Transverse colon (tissue), 4 donors: ENCODE results near the gene CCDC188. TPM values are rescaled to one million over a fixed set of nuclear protein-coding genes. Genes with fewer than 3 reads are reported as not detected.

Source experiments
- DNase-seq: peaks from one replicate; pipeline ENCODE4 v3.0.0-alpha.2; 2019
- H3K27ac ChIP-seq, 4 donors: fragments of 200-600 bp; sonication (generic); 2 replicates each; pipeline ENCODE4 v1.5.1; 2016 to 2018; ENCODE audit warnings: inconsistent platforms in 4 of 4
- H3K27me3 ChIP-seq: fragments of 200-600 bp; sonication (generic); 2 replicates; pipeline ENCODE4 v1.5.1; 2017; ENCODE audit warnings: inconsistent platforms
- H3K36me3 ChIP-seq, 4 donors: fragments of 200-600 bp; sonication (generic); 2 replicates each; pipeline ENCODE4 v1.5.1; 2017 to 2019; ENCODE audit warnings: inconsistent platforms in 4 of 4
- H3K4me1 ChIP-seq, 4 donors: fragments of 200-600 bp; sonication (generic); 2 replicates each; pipeline ENCODE4 v1.5.1; 2017 to 2020; ENCODE audit warnings: inconsistent platforms in 4 of 4
- H3K4me3 ChIP-seq, 4 donors: fragments of 200-600 bp; sonication (generic); 1 replicate in 1 of 4; 2 replicates in 3 of 4; pipeline versions ENCODE4 v1.5.1 to v1.6.1; 2017 to 2019; ENCODE audit warnings: inconsistent platforms in 4 of 4
- H3K9me3 ChIP-seq, 2 donors: fragments of 200-600 bp; sonication (generic); 2 replicates each; pipeline ENCODE4 v1.5.1; 2017 to 2019; ENCODE audit warnings: inconsistent platforms in 2 of 2
- EP300 ChIP-seq: sonication (generic); formaldehyde crosslinking; IDR thresholded peaks from one replicate; pipeline ENCODE4 v1.6.1; 2017; ENCODE audit warnings: antibody characterized with exemption, low read depth
- POLR2A ChIP-seq: fragments of 450-650 bp; IDR thresholded peaks from one replicate; pipeline ENCODE4 v1.6.1; 2016; ENCODE audit warnings: antibody characterized with exemption, mild to moderate bottlenecking, moderate library complexity
- POLR2AphosphoS5 ChIP-seq, 3 donors: sonication (generic); formaldehyde crosslinking; IDR thresholded peaks; one replicate each; pipeline ENCODE4 v1.6.1; 2016; ENCODE audit warnings: antibody characterized with exemption in 3 of 3
- WGBS, 2 donors: methylation state at CpG; one replicate each; pipeline ENCODE4 v1.1.5; 2018; ENCODE audit warnings: low coverage in 1 of 2; 5-methylcytosine and 5-hydroxymethylcytosine counted together
- in situ Hi-C, 4 donors: fragments of 200-750 bp; cut with MboI; loops; one replicate each; pipeline versions ENCODE4 v1.15.0 to v1.15.1; 2017; ENCODE audit warnings: low sequenced_read_pairs in 3 of 4, low pct_ligation_motif_present in 1 of 4, low pct_unique_long_range_greater_than_20kb in 1 of 4
- intact Hi-C: fragments of 100-400 bp; cut with DNase I; formaldehyde crosslinking; loops from one replicate; pipeline ENCODE4 v1.15.1; 2023; ENCODE audit warnings: low total_unique reads
- total RNA-seq, 4 donors: library from RNA; depleted of rRNA; stranded (reverse); fragments of >200 nt; gene quantifications; one replicate each; pipeline ENCODE4 v1.1.0, GENCODE V29; 2016
- TF ChIP-seq, protein P1 (sequence below), 5 experiments: fragments of 200-600 bp in 3 of 5; fragments of 450-650 bp in 2 of 5; sonication (generic) in 3 of 5; IDR thresholded peaks; 1 replicate in 2 of 5; 2 replicates in 3 of 5; pipeline ENCODE4 v1.5.1; 2016 to 2017; ENCODE audit warnings: antibody characterized with exemption in 5 of 5, inconsistent platforms in 3 of 5, mild to moderate bottlenecking in 2 of 5, moderate library complexity in 1 of 5

The CCDC188 gene
- total RNA-seq, 4 donors from 2014 or later = 0.41 TPM; not detected in 3

DNA sequence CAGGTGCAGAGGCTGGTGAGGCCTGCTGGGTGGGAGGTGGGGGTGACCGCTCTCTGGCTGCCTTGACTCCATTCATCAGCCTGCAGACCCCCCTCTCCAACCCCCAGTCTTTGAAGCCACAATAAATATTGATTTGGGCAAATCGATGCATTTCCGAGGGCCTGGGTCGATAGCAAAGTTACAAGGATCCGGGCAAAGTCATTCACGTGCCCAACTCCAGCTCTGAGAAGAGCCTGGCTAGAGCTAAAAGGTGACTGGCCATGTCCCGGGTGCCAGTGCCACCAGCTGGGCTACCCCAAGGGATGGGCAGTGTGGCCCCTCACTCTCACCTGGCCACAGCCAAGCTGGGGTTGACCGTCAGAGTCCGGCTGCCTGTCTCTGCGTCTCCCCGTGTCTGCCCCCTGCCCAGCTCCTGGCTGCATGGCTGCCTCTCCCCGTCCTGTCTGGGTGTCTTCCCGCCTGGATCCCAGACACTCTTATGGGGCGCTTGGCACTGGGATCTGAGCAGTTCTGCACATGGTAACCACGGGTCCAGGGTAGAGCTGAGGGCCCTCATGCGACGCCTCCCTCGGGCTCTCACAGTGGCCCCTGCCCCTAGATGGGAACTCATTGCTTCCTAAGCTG is 46.7 kb upstream of the CCDC188 start:
- in situ Hi-C loops (no loop called here), intact Hi-C loops (no loop called here)
- WGBS, 2 donors = 71 to 80% methylated on average over 1 to 18 of the region's 18 CpGs
- no peaks in the 10 kb centered on the region for H3K4me1 ChIP-seq
- DNase-seq = no peak
- H3K27ac ChIP-seq = no peak overlapping the region
- TF ChIP-seq, protein P1, sequence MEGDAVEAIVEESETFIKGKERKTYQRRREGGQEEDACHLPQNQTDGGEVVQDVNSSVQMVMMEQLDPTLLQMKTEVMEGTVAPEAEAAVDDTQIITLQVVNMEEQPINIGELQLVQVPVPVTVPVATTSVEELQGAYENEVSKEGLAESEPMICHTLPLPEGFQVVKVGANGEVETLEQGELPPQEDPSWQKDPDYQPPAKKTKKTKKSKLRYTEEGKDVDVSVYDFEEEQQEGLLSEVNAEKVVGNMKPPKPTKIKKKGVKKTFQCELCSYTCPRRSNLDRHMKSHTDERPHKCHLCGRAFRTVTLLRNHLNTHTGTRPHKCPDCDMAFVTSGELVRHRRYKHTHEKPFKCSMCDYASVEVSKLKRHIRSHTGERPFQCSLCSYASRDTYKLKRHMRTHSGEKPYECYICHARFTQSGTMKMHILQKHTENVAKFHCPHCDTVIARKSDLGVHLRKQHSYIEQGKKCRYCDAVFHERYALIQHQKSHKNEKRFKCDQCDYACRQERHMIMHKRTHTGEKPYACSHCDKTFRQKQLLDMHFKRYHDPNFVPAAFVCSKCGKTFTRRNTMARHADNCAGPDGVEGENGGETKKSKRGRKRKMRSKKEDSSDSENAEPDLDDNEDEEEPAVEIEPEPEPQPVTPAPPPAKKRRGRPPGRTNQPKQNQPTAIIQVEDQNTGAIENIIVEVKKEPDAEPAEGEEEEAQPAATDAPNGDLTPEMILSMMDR (IDR thresholded peaks at IDR 0.05) = no peak
- no peak for TF ChIP-seq EP300
- TF ChIP-seq POLR2AphosphoS5 (IDR thresholded peaks at IDR 0.05) = no peak
- TF ChIP-seq POLR2A = no peak
- no peaks in the 10 kb centered on the region for H3K9me3 ChIP-seq
- H3K4me3 ChIP-seq = no peak overlapping the region
- no peaks in the 10 kb centered on the region for H3K27me3 ChIP-seq
- H3K36me3 ChIP-seq = no peaks in the 10 kb centered on the region

DNA sequence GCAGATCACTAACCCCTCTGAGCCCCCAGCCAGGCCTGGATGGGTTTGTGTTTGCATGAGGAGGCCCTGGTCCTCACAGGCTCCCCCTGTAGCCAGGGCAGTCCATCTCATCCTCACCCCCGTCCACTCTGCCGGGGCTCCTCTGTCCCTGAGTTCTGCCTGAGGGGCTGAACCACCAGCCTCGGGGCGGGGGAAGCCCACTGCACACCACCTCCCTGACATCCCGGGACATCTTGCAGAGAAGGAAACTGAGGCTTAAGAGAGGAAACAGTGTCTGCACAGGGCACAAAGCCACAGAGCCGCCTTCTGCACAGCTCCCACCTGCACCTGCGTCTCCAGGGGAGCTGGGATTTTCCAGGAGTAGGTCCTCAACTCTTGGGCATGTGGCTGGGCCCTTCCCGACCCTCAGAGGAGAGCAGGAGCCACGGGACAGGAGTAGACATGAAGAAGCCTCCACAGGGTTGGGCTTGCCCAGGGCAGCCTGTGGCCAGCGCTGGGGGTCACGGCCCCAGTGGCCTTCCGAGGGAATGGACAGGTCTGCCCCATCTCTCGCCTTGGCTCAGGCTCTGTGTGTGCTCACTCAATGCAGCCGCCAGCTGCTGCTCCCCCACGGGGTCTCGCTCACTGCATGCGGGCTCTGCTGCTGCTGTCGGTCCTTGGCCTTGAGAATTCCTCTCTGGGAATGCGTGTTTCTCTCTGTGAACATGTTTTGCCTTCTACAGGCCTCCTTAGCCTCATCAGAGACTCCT is 45.4 kb upstream of the CCDC188 start:
- H3K27ac ChIP-seq = no peak overlapping the region
- 83% methylated on average over 18 of the region's 19 CpGs; no CpG with 5 or more reads in 1 of the 2 donors for WGBS, 2 donors
- H3K4me1 ChIP-seq = no peaks in the 10 kb centered on the region
- intact Hi-C loops = no loop called here
- no peak overlapping the region for H3K4me3 ChIP-seq
- no peak for TF ChIP-seq POLR2A
- TF ChIP-seq, protein P1 (IDR thresholded peaks at IDR 0.05) = no peak
- TF ChIP-seq POLR2AphosphoS5 (IDR thresholded peaks at IDR 0.05) = no peak
- no peak for TF ChIP-seq EP300
- H3K27me3 ChIP-seq = no peaks in the 10 kb centered on the region
- no peaks in the 10 kb centered on the region for H3K9me3 ChIP-seq
- no peak for DNase-seq
- no peaks in the 10 kb centered on the region for H3K36me3 ChIP-seq
- in situ Hi-C loops = no loop called here

DNA sequence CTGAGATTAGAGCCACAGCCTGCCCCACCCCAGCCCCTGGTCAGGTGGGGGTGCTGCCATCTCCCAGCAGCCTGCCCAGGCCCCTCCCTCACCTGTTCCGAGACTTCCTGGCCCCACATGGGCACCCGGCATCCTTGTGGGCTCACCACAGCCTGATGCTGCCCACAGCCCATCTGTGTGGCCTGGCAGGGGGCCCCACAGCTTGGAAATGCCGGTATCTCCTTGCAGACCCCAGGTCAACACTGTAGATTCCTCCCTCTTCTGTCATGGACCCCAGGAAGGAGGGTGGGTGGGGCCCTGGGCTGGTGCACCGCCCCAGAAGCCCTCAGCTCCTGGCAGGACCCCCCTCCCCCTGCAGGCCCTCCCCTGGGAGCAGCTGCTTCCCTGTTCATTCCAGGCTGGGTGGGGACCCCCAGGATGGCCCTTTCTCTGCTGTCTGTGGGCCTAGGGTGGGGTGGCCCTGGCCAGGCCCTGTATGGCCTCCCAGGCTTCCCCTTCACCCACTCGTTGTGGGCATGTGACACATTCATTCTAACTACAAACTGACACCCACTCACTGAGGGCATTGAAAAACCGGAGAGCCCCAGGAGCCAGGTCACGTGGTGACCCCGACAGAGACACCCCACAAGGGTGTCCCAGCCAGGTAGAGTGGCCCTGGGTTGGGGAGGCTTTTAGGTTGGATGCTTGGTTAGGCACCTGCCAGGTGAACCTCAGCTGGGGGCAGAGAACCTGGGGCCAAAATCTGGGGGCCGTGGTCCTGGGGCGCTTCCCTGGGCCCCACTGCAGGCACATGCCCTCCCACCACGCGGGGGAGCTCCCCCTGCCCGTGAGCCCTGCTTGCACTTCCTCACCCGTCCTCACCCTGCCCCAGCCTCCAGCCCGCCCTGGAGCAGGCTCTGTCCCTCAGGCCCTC is 44.1 kb upstream of the CCDC188 start:
- H3K36me3 ChIP-seq = no peaks in the 10 kb centered on the region
- no peak for TF ChIP-seq POLR2A
- TF ChIP-seq POLR2AphosphoS5 (IDR thresholded peaks at IDR 0.05) = no peak
- TF ChIP-seq, protein P1 (IDR thresholded peaks at IDR 0.05) = no peak
- no peak for TF ChIP-seq EP300
- WGBS, 2 donors = 67% methylated on average over 12 of the region's 15 CpGs; no CpG with 5 or more reads in 1 of the 2 donors
- no peaks in the 10 kb centered on the region for H3K4me1 ChIP-seq
- DNase-seq = no peak
- intact Hi-C loops = no loop called here
- H3K27me3 ChIP-seq = no peaks in the 10 kb centered on the region
- H3K4me3 ChIP-seq = no peak overlapping the region
- no peak overlapping the region for H3K27ac ChIP-seq
- no peaks in the 10 kb centered on the region for H3K9me3 ChIP-seq
- in situ Hi-C loops = no loop called here
